ENCODE measurements around the gene GBP4. TPM values are rescaled to one million over a fixed set of nuclear protein-coding genes. Genes with fewer than 3 reads are reported as not detected.

The GBP4 gene
- total and polyA plus RNA-seq, 2 experiments from 2014 or later: 0.28 to 3.9 TPM

DNA sequence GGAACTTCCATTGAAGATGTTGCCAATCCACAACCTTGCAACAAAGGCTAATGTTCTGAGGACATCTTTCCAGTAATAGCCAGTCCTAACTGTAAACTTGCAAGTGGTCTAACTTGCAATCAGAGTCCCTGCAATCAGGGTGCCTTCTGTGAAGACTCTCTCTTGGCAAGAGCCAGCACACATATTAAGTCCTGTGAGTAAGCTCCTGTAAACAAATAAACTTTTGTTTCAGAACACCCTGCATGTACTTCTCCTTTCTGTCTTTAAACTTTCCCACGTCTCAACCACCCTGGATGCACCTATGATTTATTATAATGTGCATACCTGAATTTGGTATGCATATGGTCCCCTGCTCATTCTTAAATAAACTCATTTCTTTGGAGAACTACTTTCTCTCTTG, 32.0 kb downstream of the GBP4 start:
- WGBS (ENCODE audit: low lambda C conversion rate, missing lambda C conversion rate): 53% methylated on average over 1 of the region's 1 CpG
- TF ChIP-seq EZH2phosphoT487 (IDR thresholded peaks at IDR 0.05; ENCODE audit: low read depth, severe bottlenecking, unreplicated experiment) (no peak), EZH2 (IDR thresholded peaks at IDR 0.05; ENCODE audit: borderline replicate concordance) (no peak)
- TF ChIP-seq, protein P1, sequence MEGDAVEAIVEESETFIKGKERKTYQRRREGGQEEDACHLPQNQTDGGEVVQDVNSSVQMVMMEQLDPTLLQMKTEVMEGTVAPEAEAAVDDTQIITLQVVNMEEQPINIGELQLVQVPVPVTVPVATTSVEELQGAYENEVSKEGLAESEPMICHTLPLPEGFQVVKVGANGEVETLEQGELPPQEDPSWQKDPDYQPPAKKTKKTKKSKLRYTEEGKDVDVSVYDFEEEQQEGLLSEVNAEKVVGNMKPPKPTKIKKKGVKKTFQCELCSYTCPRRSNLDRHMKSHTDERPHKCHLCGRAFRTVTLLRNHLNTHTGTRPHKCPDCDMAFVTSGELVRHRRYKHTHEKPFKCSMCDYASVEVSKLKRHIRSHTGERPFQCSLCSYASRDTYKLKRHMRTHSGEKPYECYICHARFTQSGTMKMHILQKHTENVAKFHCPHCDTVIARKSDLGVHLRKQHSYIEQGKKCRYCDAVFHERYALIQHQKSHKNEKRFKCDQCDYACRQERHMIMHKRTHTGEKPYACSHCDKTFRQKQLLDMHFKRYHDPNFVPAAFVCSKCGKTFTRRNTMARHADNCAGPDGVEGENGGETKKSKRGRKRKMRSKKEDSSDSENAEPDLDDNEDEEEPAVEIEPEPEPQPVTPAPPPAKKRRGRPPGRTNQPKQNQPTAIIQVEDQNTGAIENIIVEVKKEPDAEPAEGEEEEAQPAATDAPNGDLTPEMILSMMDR (IDR thresholded peaks at IDR 0.05; ENCODE audit: poor library complexity): no peak
- no peak overlapping the region for H3K27ac ChIP-seq
- no peak for DNase-seq (ENCODE audit: low spot score)
- no peak overlapping the region for H3K4me2 ChIP-seq
- no peaks in the 10 kb centered on the region for H3K9me2 ChIP-seq (replicated peaks; ENCODE audit: insufficient read depth)
- no peaks in the 10 kb centered on the region for H3K79me2 ChIP-seq
- H3K4me1 ChIP-seq (ENCODE audit: insufficient read depth): no peaks in the 10 kb centered on the region
- no peaks in the 10 kb centered on the region for H3K9me3 ChIP-seq (ENCODE audit: low read depth)
- no peak overlapping the region for H3K4me3 ChIP-seq
- H4K20me1 ChIP-seq (ENCODE audit: insufficient read depth, poor library complexity, severe bottlenecking): no peaks in the 10 kb centered on the region
- H3K27me3 ChIP-seq: no peaks in the 10 kb centered on the region
- no peak overlapping the region for H2AFZ ChIP-seq
- H3K36me3 ChIP-seq (replicated peaks; ENCODE audit: insufficient read depth, low read depth): no peaks in the 10 kb centered on the region

DNA sequence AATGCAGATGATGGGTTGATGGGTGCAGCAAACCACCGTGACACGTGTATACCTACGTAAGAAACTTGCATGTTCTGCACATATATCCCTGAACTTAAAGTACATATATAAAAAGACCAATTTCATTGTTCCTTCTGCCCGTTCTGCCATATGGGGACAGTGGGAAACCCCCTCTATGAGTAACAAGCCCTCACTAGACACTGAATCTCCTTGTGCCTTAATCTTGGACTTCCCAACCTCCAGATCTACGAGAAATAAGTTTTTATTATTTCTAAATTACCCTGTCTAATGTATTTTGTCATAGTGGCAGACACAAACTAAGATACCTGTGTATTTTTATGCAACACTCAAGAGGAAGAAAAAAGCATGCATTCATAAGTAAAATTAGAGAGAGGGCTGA, 32.9 kb downstream of the GBP4 start:
- H3K27me3 ChIP-seq: no peaks in the 10 kb centered on the region
- H3K36me3 ChIP-seq (replicated peaks; ENCODE audit: insufficient read depth, low read depth): no peaks in the 10 kb centered on the region
- H3K9me3 ChIP-seq (ENCODE audit: low read depth): no peaks in the 10 kb centered on the region
- 92% methylated on average over 4 of the region's 5 CpGs for WGBS (ENCODE audit: low lambda C conversion rate, missing lambda C conversion rate)
- no peak overlapping the region for H3K4me2 ChIP-seq
- DNase-seq (ENCODE audit: low spot score): no peak
- TF ChIP-seq EZH2phosphoT487 (IDR thresholded peaks at IDR 0.05; ENCODE audit: low read depth, severe bottlenecking, unreplicated experiment) (no peak), EZH2 (IDR thresholded peaks at IDR 0.05; ENCODE audit: borderline replicate concordance) (no peak)
- TF ChIP-seq, protein P1 (IDR thresholded peaks at IDR 0.05; ENCODE audit: poor library complexity): no peak
- no peaks in the 10 kb centered on the region for H3K79me2 ChIP-seq
- H4K20me1 ChIP-seq (ENCODE audit: insufficient read depth, poor library complexity, severe bottlenecking): no peaks in the 10 kb centered on the region
- H3K9me2 ChIP-seq (replicated peaks; ENCODE audit: insufficient read depth): no peaks in the 10 kb centered on the region
- no peaks in the 10 kb centered on the region for H3K4me1 ChIP-seq (ENCODE audit: insufficient read depth)
- no peak overlapping the region for H3K27ac ChIP-seq
- H3K4me3 ChIP-seq: no peak overlapping the region
- H2AFZ ChIP-seq: no peak overlapping the region

DNA sequence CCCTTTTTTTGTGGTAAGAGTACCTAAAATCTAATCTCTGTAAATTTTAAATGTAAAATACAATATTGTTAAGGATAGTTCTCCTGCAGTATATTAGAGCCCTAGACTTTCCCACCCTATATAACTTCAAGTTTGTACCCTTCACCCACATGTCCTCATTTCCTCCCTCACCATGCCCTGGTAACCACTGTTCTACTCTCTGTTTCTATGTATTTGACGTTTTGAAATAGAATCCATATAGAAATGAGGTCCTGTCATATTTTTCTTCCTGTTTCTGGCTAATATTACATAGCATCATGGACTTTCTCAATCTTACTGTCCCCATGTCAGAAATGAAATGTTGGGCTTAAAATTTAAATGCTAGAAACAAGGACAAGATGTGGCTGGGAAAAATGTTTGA, 47.7 kb downstream of the GBP4 start:
- H3K36me3 ChIP-seq (replicated peaks; ENCODE audit: insufficient read depth, low read depth): no peaks in the 10 kb centered on the region
- TF ChIP-seq EZH2phosphoT487 (IDR thresholded peaks at IDR 0.05; ENCODE audit: low read depth, severe bottlenecking, unreplicated experiment) (no peak), EZH2 (IDR thresholded peaks at IDR 0.05; ENCODE audit: borderline replicate concordance) (no peak)
- TF ChIP-seq, protein P1 (IDR thresholded peaks at IDR 0.05; ENCODE audit: poor library complexity): no peak
- WGBS (ENCODE audit: low lambda C conversion rate, missing lambda C conversion rate): 77% methylated on average over 1 of the region's 1 CpG
- no peaks in the 10 kb centered on the region for H3K79me2 ChIP-seq
- H2AFZ ChIP-seq: no peak overlapping the region
- no peak overlapping the region for H3K27ac ChIP-seq
- H3K9me3 ChIP-seq (ENCODE audit: low read depth): no peaks in the 10 kb centered on the region
- no peaks in the 10 kb centered on the region for H3K27me3 ChIP-seq
- H3K4me3 ChIP-seq: no peak overlapping the region
- DNase-seq (ENCODE audit: low spot score): no peak
- no peak overlapping the region for H3K4me2 ChIP-seq
- H3K4me1 ChIP-seq (ENCODE audit: insufficient read depth): no peaks in the 10 kb centered on the region
- no peaks in the 10 kb centered on the region for H4K20me1 ChIP-seq (ENCODE audit: insufficient read depth, poor library complexity, severe bottlenecking)
- H3K9me2 ChIP-seq (replicated peaks; ENCODE audit: insufficient read depth): no peaks in the 10 kb centered on the region

DNA sequence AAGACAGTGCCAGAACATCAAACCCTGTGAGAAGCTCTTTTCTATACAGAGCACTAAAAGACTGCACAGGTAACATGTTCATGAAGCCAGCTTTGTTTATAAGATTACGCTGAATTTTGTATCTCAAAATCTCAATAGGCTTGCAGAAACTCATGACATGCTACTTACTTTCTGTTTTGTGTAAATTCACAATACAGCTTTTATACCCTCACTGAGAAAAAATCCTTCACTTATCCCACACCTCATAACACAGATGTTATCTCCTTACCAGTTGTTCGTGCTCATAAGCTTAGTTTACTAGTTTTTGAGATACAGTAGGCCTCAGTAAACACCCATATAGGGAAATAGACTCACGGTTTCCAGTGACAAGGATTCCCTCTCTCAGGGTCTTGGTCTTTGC, 48.8 kb downstream of the GBP4 start:
- no peak for TF ChIP-seq EZH2phosphoT487 (IDR thresholded peaks at IDR 0.05; ENCODE audit: low read depth, severe bottlenecking, unreplicated experiment)
- TF ChIP-seq, protein P1 (IDR thresholded peaks at IDR 0.05; ENCODE audit: poor library complexity): no peak
- TF ChIP-seq EZH2 (IDR thresholded peaks at IDR 0.05; ENCODE audit: borderline replicate concordance): no peak
- 51% methylated on average over 3 of the region's 3 CpGs for WGBS (ENCODE audit: low lambda C conversion rate, missing lambda C conversion rate)
- H3K27me3 ChIP-seq: no peaks in the 10 kb centered on the region

More for the DNA sequence above, 48.8 kb downstream of the GBP4 start:
- no peak overlapping the region for H2AFZ ChIP-seq
- H3K79me2 ChIP-seq: no peaks in the 10 kb centered on the region
- H3K4me3 ChIP-seq: no peak overlapping the region
- H3K4me1 ChIP-seq (ENCODE audit: insufficient read depth): no peaks in the 10 kb centered on the region
- no peak overlapping the region for H3K27ac ChIP-seq
- H3K36me3 ChIP-seq (replicated peaks; ENCODE audit: insufficient read depth, low read depth): no peaks in the 10 kb centered on the region
- no peaks in the 10 kb centered on the region for H3K9me3 ChIP-seq (ENCODE audit: low read depth)
- no peaks in the 10 kb centered on the region for H3K9me2 ChIP-seq (replicated peaks; ENCODE audit: insufficient read depth)
- no peak for DNase-seq (ENCODE audit: low spot score)
- no peaks in the 10 kb centered on the region for H4K20me1 ChIP-seq (ENCODE audit: insufficient read depth, poor library complexity, severe bottlenecking)
- no peak overlapping the region for H3K4me2 ChIP-seq
